Activated naive CD4-positive, alpha-beta T cell treated with anti-CD3 and anti-CD28 coated beads, Interleukin-2, amount 10 ng/mL, durations not matched to agents 7 days and 5 days (primary cell): ENCODE measurements around the gene PBLD.
"Not testable (repeated sequence)": the region's sequence is repeated elsewhere in the genome, so short reads cannot be mapped to it uniquely, and the experiment has no call there.

Experiments used
- CTCF ChIA-PET: fragments of 350-600 bp; sonication (Branson Sonifier 250); formaldehyde crosslinking; loops from one replicate; lab custom pipeline; 2021; ENCODE audit warnings: antibody characterized with exemption; lab: Charles Lee
- DNase-seq: peaks from one replicate; pipeline ENCODE4 v3.0.0-alpha.2; 2020
- H3K27ac Mint-ChIP-seq: one replicate; pipeline ENCODE4 v1.8.0; 2021; ENCODE audit warnings: mild to moderate bottlenecking, moderate library complexity, mixed read lengths
- H3K27me3 Mint-ChIP-seq: one replicate; pipeline ENCODE4 v1.8.0; 2021; ENCODE audit warnings: mild to moderate bottlenecking, mixed read lengths
- H3K36me3 Mint-ChIP-seq: one replicate; pipeline ENCODE4 v1.8.0; 2021; ENCODE audit warnings: mixed read lengths
- H3K4me1 Mint-ChIP-seq: one replicate; pipeline ENCODE4 v1.8.0; 2021; ENCODE audit warnings: mixed read lengths
- H3K4me3 Mint-ChIP-seq: one replicate; pipeline ENCODE4 v1.8.0; 2021; ENCODE audit warnings: mild to moderate bottlenecking, moderate library complexity, mixed read lengths
- H3K9me3 Mint-ChIP-seq: one replicate; pipeline ENCODE4 v1.8.0; 2021; ENCODE audit warnings: mixed read lengths

The PBLD gene

DNA sequence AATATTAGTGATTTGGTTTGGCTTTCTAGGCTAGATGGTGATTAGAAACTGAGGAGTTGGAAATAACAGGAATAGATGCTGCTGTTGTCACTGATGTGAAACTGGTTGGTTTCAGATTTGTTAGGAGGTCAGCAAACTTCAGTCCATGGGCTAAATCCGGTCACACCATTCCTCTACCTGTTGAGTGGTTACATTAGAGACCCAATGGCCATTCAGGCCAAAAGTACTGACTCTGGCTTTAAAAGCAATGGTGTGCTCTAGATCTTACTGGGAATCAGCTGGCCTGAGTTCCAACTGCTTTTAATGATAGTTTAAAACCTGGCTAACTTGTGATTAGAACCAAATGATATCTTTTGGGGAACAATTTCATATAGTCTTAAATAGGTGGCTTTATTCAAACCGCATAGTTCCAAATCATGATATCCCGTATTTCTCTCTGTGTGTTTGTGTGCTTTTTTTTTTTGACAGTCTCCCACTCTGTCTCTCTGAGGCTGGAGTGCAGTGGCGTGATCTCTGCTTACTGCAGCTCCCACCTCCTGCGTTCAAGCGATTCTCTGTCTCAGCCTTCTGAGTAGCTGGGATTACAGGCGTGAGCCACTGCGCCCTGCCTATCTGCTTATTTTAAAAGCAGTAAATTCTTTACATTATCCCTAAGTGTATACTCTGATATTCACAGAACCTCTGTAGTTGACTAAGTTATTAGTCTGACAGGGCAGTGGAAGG lies 7.8 kb upstream of the PBLD start:
- CTCF ChIA-PET = interaction anchor here (0.6 to 1.6 kb wide), 3 partner anchors 10 to 200 kb away, joined by 3 to 6 read pairs (median 3); no protein-coding TSS in a partner anchor
- Mint-ChIP-seq H3K4me3 (no peak overlapping the region), H3K9me3 (no peaks in the 10 kb centered on the region), H3K4me1 (peaks cover 32% of the 10 kb centered on the region), H3K27ac (no peak overlapping the region), H3K27me3 (no peaks in the 10 kb centered on the region), H3K36me3 (peaks cover 75% of the 10 kb centered on the region)
- DNase-seq = no peak

DNA sequence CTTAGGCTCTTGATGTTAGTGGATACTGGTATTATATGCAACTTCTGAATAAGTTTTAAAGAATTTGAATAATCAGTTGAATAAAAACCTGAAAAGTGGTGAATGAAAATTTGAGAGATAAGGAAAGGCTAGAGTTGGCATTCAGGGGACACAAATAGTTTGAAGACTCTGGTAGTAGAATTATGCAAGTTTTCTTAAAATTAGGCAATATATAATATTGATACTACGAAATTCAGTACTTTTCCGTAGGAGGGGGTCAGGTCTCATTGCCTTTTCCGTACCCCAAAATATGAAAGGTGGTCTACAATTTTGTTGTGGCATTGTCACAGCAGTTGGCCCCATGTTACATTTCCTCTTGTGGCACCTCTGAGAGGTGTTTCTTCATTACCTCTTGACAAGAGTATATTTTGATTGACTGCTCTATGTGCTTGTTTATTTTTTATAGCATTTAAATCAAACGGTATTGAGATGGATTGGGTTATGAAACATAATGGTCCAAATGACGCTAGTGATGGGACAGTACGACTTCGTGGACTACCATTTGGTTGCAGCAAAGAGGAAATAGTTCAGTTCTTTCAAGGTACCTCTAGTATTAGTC lies 4.1 kb upstream of the PBLD start:
- no peaks in the 10 kb centered on the region for H3K9me3 Mint-ChIP-seq
- peaks cover 77% of the 10 kb centered on the region for H3K36me3 Mint-ChIP-seq
- no peak for DNase-seq
- CTCF ChIA-PET = no interaction called here
- H3K4me1 Mint-ChIP-seq = peaks cover 45% of the 10 kb centered on the region
- H3K27me3 Mint-ChIP-seq = peaks cover 7% of the 10 kb centered on the region
- H3K27ac Mint-ChIP-seq = no peak overlapping the region
- peak overlapping the region; percentile 50 for H3K4me3 Mint-ChIP-seq

DNA sequence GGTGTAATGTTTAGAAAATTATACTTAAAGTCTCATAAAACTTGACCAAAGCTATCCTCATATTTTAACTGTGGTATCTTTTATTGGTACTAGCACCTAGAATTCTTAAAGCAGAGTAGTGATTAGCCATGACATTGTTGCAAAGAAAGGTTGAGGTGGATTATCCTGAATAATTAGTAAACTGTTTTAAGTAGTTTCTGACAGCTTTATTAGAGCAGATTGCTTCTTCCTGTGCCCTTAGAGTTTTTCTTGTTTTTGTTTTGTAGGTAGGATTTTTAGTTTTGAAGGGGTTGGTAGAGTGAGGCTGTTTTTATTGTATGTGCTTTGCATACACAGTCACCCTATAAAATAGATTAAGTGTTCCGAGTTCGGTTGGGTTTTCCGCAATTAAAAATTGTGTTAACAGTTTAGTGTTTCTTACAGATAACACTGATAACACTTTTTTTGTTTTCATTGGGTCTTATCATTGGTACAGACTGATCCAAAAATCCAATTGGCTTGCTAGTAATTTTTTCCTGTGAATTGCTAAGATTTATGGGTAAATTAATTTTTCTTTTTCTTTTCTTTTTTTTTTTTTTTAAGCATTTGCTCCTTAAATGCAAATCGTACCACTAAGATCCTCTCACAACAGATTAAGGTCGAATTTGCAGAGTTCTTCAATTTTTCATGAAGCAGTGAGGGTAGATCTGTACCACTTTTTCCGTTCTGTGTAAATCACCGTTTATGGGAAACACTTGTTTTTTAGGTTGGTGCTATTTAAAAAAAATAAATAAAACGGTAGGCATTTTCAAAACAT lies 2.1 kb upstream of the PBLD start:
- Mint-ChIP-seq H3K36me3 (peaks cover 63% of the 10 kb centered on the region), H3K27me3 (peaks cover 14% of the 10 kb centered on the region)

DNA sequence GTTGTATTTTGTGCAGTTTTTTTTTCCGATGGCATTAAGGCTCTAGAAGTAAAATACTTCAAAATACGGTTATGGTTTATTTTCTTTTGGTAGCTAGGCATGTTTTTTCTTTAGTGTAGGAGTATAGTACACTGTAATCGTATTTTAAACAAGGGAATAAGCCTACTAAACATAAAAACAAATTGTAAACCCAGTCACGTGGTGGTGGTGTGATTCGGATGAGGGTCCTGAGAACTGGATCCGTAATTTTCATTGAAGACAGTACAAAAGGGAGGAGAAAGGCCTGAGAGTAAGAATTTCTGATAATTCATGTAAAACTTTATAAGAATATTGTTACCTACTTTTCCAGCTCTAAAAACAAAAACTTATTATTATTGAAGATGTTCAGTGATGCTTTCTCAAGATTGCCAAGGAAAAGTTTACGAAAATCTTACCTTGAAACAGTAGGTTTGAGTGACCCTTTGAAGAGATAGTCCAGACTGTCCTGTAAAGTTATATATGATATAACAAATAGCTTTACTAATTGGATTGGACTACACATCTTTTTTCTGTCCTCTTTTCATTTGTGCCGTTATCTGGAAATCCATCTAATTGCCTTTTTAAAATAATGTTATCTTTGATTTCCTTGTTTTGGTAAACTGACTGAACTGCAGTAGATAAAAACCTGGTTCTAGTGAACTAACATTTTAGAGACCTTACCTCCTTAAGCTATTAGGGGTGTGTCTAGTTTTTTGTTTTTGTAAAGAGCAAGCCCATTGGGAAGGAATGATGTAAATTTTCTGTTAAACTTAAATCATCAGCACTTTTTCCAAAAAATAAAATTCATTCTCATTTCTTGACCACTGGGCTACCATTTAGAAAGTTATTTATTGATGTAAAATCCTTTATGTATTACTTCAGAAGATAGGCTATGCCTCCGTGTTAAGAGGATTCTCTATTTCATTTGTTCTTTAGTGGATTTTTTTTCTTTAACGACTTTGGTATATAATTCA lies 1.0 kb upstream of the PBLD start:
- H3K36me3 Mint-ChIP-seq = peaks cover 54% of the 10 kb centered on the region
- CTCF ChIA-PET = interaction anchor here (0.6 to 2.2 kb wide), 7 partner anchors 14 to 177 kb away, joined by 3 to 9 read pairs (median 3); partner anchors contain the start of gene RUFY2
- peaks cover 63% of the 10 kb centered on the region for H3K4me1 Mint-ChIP-seq
- peak overlapping the region; percentile 100 for H3K27ac Mint-ChIP-seq
- H3K9me3 Mint-ChIP-seq = no peaks in the 10 kb centered on the region
- peaks cover 14% of the 10 kb centered on the region for H3K27me3 Mint-ChIP-seq
- no peak for DNase-seq
- peak overlapping the region; percentile 100 for H3K4me3 Mint-ChIP-seq

More for the DNA sequence above, 2.1 kb upstream of the PBLD start:
- Mint-ChIP-seq H3K27ac (peak overlapping the region; percentile 100), H3K9me3 (no peaks in the 10 kb centered on the region), H3K4me1 (peaks cover 59% of the 10 kb centered on the region), H3K4me3 (peak overlapping the region; percentile 100)
- no peak for DNase-seq
- CTCF ChIA-PET = interaction anchor here (2.0 to 2.2 kb wide), 2 partner anchors 13 to 122 kb away, joined by 8 to 9 read pairs; no protein-coding TSS in a partner anchor

DNA sequence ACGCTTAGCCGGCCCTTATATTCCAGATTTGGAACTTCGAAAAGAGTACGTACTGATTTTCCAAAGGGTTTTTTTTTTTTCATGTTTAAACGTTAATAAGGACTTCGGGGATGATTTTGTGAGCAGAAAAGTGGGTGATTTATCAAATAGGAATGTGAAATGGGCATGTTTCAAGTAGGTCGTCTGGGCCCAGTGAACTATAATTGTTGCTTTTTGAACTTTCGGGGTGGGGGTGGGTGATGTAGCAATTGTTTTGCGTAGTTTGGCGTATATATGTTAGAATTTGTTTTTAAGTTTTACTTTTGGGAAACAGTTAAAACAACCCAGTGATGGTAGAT lies 299 bp upstream of the PBLD start:
- Mint-ChIP-seq H3K27me3 (peaks cover 14% of the 10 kb centered on the region), H3K9me3 (no peaks in the 10 kb centered on the region), H3K4me1 (peaks cover 65% of the 10 kb centered on the region), H3K27ac (peak overlapping the region; percentile 100), H3K4me3 (peak overlapping the region; percentile 100), H3K36me3 (peaks cover 50% of the 10 kb centered on the region)
- DNase-seq = no peak
- CTCF ChIA-PET = interaction anchor here (0.7 to 2.2 kb wide), 6 partner anchors 15 to 120 kb away, joined by 3 to 9 read pairs (median 4); partner anchors contain the start of gene RUFY2

DNA sequence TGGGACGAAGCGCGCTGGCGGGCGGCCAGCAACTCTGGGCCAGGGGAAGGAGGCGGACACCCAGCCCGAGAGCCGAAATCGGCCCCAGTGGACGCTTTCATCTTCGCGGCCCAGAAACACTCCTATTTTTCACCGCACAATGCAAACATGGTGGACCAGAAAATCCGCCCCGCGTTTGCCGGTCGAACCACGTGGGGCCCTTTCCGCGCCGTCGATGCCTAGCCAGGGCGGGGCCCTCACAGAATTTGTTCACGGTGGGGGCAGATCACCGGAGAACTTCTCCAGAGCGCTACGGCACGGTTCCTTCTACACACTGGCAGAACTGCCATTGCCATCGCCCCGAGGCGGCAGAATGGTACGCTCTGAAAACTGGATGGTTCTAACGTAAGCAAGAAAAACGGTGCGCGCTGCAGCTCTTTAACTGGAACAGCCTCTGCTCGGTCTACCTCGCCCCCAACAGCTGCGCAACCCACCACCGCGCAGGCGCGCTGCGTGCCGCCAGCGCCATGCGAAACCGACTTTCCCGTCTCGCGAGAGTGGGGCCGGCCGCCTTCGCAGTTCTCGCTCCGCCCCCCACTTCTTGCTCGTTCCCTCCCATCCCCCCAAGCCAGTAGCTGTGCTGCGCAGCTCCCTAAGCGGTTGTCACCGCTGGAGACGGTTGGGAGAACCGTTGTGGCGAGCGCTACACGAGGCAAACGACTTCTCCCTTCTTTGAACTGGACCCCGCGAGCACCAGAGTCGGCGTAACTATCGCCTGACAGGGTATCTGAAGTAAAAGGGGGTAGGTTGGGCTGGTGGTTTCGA lies 1.1 kb downstream of the PBLD start, which contains the start of gene HNRNPH3:
TSS of gene HNRNPH3 (plus strand) at position 610 of the 804 bp plus-strand sequence. CDS start 5,158 bp downstream, outside the sequence.
- Mint-ChIP-seq H3K36me3 (peaks cover 42% of the 10 kb centered on the region), H3K4me1 (peaks cover 53% of the 10 kb centered on the region), H3K27me3 (peaks cover 14% of the 10 kb centered on the region), H3K4me3 (peak within 1 kb of the TSS; percentile 100), H3K9me3 (no peaks in the 10 kb centered on the region), H3K27ac (peak within 1 kb of the TSS; percentile 100)
- CTCF ChIA-PET = interaction anchor here (0.8 to 1.9 kb wide), 3 partner anchors 17 to 119 kb away, joined by 3 to 5 read pairs (median 4); no protein-coding TSS in a partner anchor
- peak; percentile 99 for DNase-seq

DNA sequence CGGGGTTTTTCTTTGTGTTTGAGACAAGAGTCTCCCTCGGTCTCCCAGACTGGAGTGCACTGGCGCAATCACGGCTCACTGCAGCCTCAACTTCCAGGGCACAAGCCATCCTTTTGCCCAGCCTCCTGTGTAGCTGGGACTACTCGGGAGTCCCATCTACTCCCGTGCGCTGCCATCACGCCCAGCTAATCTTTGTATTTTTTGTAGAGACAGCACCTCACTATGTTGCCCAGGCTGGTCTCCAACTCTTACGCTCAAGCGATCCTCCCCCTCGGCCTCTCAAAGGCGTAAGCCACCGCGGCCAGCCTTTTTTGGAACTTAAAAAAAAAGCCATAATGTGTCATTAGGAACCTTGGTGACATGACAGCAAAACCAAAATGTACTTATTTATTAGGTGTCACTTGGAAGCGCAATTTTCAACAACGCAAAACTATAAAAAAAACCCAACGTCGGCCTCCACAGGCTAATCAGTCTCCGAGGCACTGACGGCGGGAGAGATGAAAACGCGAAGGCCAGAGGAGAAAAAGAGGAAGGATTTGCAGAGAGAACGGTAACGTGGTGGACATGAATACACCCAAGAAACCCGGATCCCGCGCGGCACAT lies 1.8 kb downstream of the PBLD start:
- H3K27ac Mint-ChIP-seq = peak overlapping the region; percentile 100
- H3K36me3 Mint-ChIP-seq = peaks cover 37% of the 10 kb centered on the region
- peak; percentile 26 for DNase-seq
- CTCF ChIA-PET = interaction anchor here (1.2 to 1.9 kb wide), 2 partner anchors 16 to 17 kb away, joined by 4 to 5 read pairs; no protein-coding TSS in a partner anchor
- H3K4me1 Mint-ChIP-seq = peaks cover 46% of the 10 kb centered on the region
- H3K27me3 Mint-ChIP-seq = peaks cover 14% of the 10 kb centered on the region
- no peaks in the 10 kb centered on the region for H3K9me3 Mint-ChIP-seq
- H3K4me3 Mint-ChIP-seq = peak overlapping the region; percentile 100

DNA sequence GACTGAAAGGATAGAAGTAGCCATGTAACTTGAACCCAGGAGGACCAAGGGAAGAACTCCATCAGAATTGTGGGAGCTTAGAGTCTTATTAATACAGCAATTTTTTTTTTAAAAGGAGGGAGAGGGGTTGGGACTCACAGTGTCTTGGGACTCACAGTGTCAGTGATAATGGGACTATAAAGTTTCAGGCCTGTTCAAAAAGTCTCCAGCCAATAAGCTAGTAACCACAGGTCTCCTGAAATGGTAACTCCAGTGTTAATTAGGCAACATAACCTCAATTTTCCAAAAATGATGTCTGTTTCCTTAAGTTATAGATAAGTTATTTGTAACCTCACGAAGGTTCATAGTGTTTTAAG lies 3.2 kb downstream of the PBLD start:
- H3K27ac Mint-ChIP-seq = peak overlapping the region; percentile 38
- H3K4me3 Mint-ChIP-seq = no peak overlapping the region
- peaks cover 24% of the 10 kb centered on the region for H3K36me3 Mint-ChIP-seq
- no peaks in the 10 kb centered on the region for H3K9me3 Mint-ChIP-seq
- peaks cover 32% of the 10 kb centered on the region for H3K4me1 Mint-ChIP-seq
- CTCF ChIA-PET = interaction anchor here (0.6 to 1.2 kb wide), 3 partner anchors 15 to 277 kb away, joined by 3 to 4 read pairs (median 3); no protein-coding TSS in a partner anchor
- no peak for DNase-seq
- peaks cover 14% of the 10 kb centered on the region for H3K27me3 Mint-ChIP-seq

DNA sequence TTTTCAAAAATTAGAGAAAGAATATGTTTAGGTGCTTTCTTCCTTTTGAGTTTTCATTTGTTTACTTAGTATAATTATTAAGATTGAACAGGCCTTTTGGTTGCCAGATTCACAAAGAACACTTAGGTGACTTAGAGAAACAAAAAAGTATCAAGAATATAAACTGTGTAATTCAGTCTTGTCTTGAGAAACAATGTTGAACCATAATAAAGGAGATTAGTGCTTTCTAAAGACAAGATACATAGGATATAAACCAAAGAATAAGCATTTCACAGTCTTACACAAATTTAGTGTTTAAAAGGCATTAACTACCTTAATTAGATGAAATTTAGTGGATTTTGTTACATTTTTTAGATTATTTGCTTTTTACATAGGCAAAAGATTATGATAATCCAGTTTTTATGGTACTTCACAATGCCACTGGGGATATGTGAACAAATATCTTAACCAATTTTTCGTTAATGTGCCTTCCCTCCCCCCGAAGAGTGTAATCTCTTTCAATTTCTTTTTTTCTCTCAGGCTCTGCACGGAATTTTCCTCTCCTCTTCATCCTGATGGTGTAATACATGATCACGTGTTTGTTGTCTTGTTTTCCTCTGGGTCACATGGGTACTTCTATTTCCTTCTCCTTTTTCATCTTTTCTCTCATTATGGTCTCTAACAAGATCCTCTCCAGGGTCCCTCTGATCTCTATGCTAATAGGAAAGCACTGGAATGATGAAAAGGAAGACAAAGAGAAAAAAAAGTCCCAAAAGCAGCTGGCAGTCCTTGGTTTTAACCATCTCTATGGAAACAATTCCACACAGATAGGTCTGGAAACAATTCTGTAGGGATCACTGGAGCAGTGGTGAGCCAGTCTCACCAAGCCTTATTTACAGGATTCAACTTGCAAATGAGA lies 4.6 kb downstream of the PBLD start:
- Mint-ChIP-seq H3K36me3 (peaks cover 13% of the 10 kb centered on the region), H3K4me1 (peaks cover 26% of the 10 kb centered on the region), H3K27ac (peak overlapping the region; percentile 2), H3K27me3 (peaks cover 14% of the 10 kb centered on the region), H3K9me3 (no peaks in the 10 kb centered on the region), H3K4me3 (no peak overlapping the region)
- CTCF ChIA-PET = interaction anchor here (0.7 kb wide), 1 partner anchor 311 kb away, joined by 3 read pairs; no protein-coding TSS in a partner anchor
- DNase-seq = no peak

DNA sequence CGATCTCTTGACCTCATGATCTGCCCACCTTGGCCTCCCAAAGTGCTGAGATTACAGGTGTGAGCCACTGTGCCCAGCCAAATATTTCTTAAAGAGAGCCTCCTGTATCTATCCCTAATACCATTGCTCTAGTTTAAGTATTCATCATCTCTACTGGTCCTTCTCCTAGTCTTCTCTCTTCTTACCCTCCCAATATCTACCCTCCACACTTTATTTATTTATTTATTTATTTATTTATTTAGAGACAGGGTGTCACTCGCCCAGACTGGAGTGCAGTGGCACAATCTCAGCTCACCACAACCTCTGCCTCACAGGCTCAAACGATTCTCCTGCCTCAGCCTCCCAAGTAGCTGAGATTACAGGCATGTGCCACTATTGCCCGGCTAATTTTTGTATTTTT lies 8.3 kb downstream of the PBLD start:
- H3K4me1 Mint-ChIP-seq, H3K27ac Mint-ChIP-seq, H3K27me3 Mint-ChIP-seq, DNase-seq, H3K4me3 Mint-ChIP-seq, CTCF ChIA-PET, H3K9me3 Mint-ChIP-seq, H3K36me3 Mint-ChIP-seq: not testable (repeated sequence)

DNA sequence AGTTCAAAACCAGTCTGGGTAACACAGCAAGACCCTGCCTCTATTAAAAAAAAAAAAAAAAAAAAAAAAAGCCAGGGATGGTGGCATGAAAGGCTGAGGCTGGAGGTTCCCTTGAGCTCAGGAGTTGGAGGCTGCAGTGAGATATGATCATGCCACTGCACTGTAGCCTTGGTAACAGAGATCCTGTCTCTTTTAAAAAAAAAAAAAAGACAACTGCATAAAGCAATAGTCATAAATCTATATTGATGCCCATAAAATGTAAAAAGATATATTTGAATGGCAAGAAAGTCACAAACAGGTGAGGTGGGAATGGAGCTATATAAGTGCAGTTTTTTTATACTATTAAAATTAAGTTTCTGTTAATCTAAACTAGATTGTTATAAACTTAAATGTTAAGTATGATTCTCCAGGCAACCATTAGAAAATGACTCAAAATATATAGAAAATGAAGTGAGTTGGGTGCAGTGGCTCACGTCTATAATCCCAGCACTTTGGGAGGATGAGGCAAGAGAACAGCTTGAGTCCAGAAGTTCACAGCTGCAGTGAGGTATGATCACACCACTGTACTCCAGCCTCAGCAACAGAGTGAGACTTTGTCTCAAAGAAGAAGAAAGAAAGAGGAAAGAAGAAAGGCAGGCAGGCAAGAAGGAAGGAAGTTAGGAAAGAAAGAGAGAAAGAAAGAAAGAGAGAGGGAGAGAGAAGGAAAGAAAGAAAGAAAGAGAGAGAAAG lies 14.2 kb downstream of the PBLD start:
- Mint-ChIP-seq H3K4me1 (peaks cover 14% of the 10 kb centered on the region), H3K4me3 (no peak overlapping the region), H3K9me3 (peaks cover 16% of the 10 kb centered on the region), H3K27me3 (peaks cover 5% of the 10 kb centered on the region), H3K27ac (no peak overlapping the region), H3K36me3 (peaks cover 7% of the 10 kb centered on the region)
- no peak for DNase-seq
- CTCF ChIA-PET = no interaction called here
